AG10803 (cell line): Measurements from ENCODE around the gene SLC34A2.

ENCODE experiments used
- DNase-seq: peaks from one replicate; pipeline ENCODE4 v3.0.0; 2010; ENCODE audit warnings: low read depth
- H3K4me3 ChIP-seq: 2 replicates; pipeline ENCODE4 v1.5.1; 2011; ENCODE audit warnings: mild to moderate bottlenecking, low read length, control low read depth
- CTCF ChIP-seq: conservative IDR thresholded peaks from 2 replicates; pipeline ENCODE4 v1.5.1; 2011; ENCODE audit warnings: mild to moderate bottlenecking, low read length, control low read depth, inconsistent platforms

SLC34A2 gene

GRCh38 chr4:25624616-25625015 is 31.0 kb upstream of the SLC34A2 start:
- DNase-seq = no peak
- TF ChIP-seq CTCF = no peak

GRCh38 chr4:25628451-25628850 is 27.2 kb upstream of the SLC34A2 start:
- no peak for DNase-seq
- no peak for TF ChIP-seq CTCF
- no peak overlapping the region for H3K4me3 ChIP-seq

More at GRCh38 chr4:25624616-25625015, 31.0 kb upstream of the SLC34A2 start:
- no peak overlapping the region for H3K4me3 ChIP-seq

GRCh38 chr4:25632135-25632534 is 23.5 kb upstream of the SLC34A2 start:
- DNase-seq = no peak
- TF ChIP-seq CTCF = no peak
- H3K4me3 ChIP-seq = no peak overlapping the region

- no peak overlapping the region for H3K4me3 ChIP-seq
- no peak for DNase-seq
- TF ChIP-seq CTCF = no peak
Measured at GRCh38 chr4:25633541-25633940, 22.1 kb upstream of the SLC34A2 start.

- DNase-seq = no peak
- no peak for TF ChIP-seq CTCF
- H3K4me3 ChIP-seq = no peak overlapping the region
Measured at GRCh38 chr4:25635501-25635900, 20.1 kb upstream of the SLC34A2 start.

DNA sequence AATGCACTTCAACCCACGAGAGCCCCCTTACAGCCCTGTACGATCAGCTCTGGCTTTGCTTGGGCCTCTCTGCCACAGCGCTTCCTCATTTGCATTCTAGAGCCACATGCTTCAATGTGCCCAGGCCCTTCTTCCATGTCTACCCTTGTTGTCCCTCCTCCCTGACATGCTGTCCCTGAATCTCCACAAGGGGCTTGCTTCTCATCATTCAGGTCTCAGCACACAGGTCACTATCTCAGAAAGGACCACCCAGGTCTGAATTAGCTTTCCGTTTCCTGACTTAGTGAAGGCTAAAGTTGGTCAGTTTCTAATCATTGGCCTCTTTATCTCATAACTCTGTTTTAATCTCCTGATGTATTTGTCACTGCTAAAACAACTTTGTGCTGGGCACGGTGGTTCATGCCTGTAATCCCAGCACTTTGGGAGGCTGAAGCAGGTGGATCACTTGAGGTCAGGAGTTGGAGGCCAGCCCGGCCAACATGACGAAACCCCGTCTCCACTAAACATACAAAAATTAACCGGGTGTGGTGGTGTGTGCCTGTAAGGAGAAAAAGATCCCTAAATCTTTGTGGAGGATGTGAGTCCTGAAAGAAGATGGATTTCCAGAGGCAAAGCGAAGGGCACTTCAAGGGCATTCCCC is 17.9 kb upstream of the SLC34A2 start:
- TF ChIP-seq CTCF = no peak
- no peak for DNase-seq
- H3K4me3 ChIP-seq = no peak overlapping the region

DNA sequence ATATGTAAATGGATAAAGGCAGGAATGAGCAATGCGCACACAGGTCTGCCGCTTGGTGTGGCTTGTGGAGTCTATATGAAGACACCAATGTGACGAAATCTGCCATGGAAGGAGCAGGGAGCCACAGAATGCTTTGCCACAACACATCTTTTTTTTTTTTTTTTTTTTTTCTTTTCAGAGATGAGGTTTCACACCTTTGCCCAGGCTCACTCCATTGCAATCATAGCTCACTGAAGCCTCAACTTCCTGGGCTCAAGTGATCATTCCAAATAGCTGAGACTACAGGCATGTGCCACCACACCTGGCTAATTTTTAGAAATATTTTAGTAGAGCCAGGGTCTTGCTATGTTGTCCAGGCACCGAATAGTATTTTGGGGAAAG is 17.4 kb upstream of the SLC34A2 start:
- TF ChIP-seq CTCF = no peak
- no peak for DNase-seq
- no peak overlapping the region for H3K4me3 ChIP-seq
